ENCODE measurements around the gene HBEGF.

GRCh38 chr5:140322751-140323731, 23.4 kb downstream of the HBEGF start:
- TF ChIP-seq CTCF (IDR thresholded peaks at IDR 0.05; ENCODE audit: insufficient read depth, low read depth, low read length) (no peak), EZH2 (IDR thresholded peaks at IDR 0.05; ENCODE audit: insufficient read depth, low read length) (no peak)

Measured in astrocyte (in vitro differentiated cells and primary cell).